ENCODE measurements around the gene CYP19A1.

- no peak for TF ChIP-seq CTCF (conservative IDR thresholded peaks at IDR 0.05)
- no peak for TF ChIP-seq EZH2 (IDR thresholded peaks at IDR 0.05; ENCODE audit: low read depth)
These were observed 3.3 kb downstream of the CYP19A1 start for GRCh38 chr15:51335087-51335486.

Data from PC-9 (cell line).